HG03139 (cell line): Measurements from ENCODE around the gene VAT1L.

Source experiments
- ATAC-seq: cut with Tn5 transposase; IDR thresholded peaks from one replicate; pipeline ENCODE4 v1.9.1; 2021; ENCODE audit not compliant: unreplicated experiment

The VAT1L gene

GRCh38 chr16:77905374-77905920 is 117.1 kb downstream of the VAT1L start:
- ATAC-seq: no peak

- ATAC-seq: no peak
Observed at GRCh38 chr16:77910021-77910420, 121.7 kb downstream of the VAT1L start.

- no peak for ATAC-seq
Observed at GRCh38 chr16:77912617-77913016, 124.3 kb downstream of the VAT1L start.

- ATAC-seq: no peak
Observed at GRCh38 chr16:77913738-77914253, 125.4 kb downstream of the VAT1L start.

- ATAC-seq: no peak
Observed at GRCh38 chr16:77916111-77916510, 127.7 kb downstream of the VAT1L start.

GRCh38 chr16:77917971-77918370 is 129.6 kb downstream of the VAT1L start:
- no peak for ATAC-seq

- ATAC-seq: no peak
Observed at GRCh38 chr16:77918809-77919707, 130.7 kb downstream of the VAT1L start.

- ATAC-seq: no peak
Observed at GRCh38 chr16:77919761-77920415, 131.5 kb downstream of the VAT1L start.

GRCh38 chr16:77920984-77921383 is 132.6 kb downstream of the VAT1L start:
- ATAC-seq: no peak

- no peak for ATAC-seq
Observed at GRCh38 chr16:77922228-77922754, 133.9 kb downstream of the VAT1L start.

GRCh38 chr16:77925531-77925930 is 137.2 kb downstream of the VAT1L start:
- ATAC-seq: no peak

- no peak for ATAC-seq
Observed at GRCh38 chr16:77928096-77928495, 139.7 kb downstream of the VAT1L start.

- ATAC-seq: no peak
Observed at GRCh38 chr16:77929004-77929403, 140.6 kb downstream of the VAT1L start.

GRCh38 chr16:77931058-77931457 is 142.7 kb downstream of the VAT1L start:
- ATAC-seq: no peak

- ATAC-seq: no peak
Observed at GRCh38 chr16:77937473-77938149, 149.2 kb downstream of the VAT1L start.

GRCh38 chr16:77938913-77939312 is 150.5 kb downstream of the VAT1L start:
- no peak for ATAC-seq

GRCh38 chr16:77939968-77940367 is 151.6 kb downstream of the VAT1L start:
- ATAC-seq: no peak

- ATAC-seq: no peak
Observed at GRCh38 chr16:77943801-77944200, 155.4 kb downstream of the VAT1L start.

GRCh38 chr16:77944631-77945030 is 156.3 kb downstream of the VAT1L start:
- ATAC-seq: no peak

- ATAC-seq: no peak
Observed at GRCh38 chr16:77945126-77945525, 156.8 kb downstream of the VAT1L start.

GRCh38 chr16:77946823-77947222 is 158.5 kb downstream of the VAT1L start:
- ATAC-seq: no peak
